Large intestine (tissue), 3 donors: ENCODE measurements around the gene IL17F. TPM values are rescaled to one million over a fixed set of nuclear protein-coding genes. Genes with fewer than 3 reads are reported as not detected.

Experiments
- DNase-seq, 2 donors: peaks; one replicate each; pipeline versions ENCODE4 v3.0.0 to v3.0.0-alpha.2; 2013
- H3K27ac ChIP-seq: one replicate; pipeline ENCODE4 v1.5.1; 2013; ENCODE audit warnings: low read length
- H3K27me3 ChIP-seq: 2 replicates; pipeline ENCODE4 v1.6.1; 2013; ENCODE audit warnings: low read length; ENCODE audit not compliant: control insufficient read depth, insufficient read depth
- H3K36me3 ChIP-seq: 2 replicates; pipeline ENCODE4 v1.6.1; 2013; ENCODE audit warnings: low read length; ENCODE audit not compliant: control insufficient read depth, insufficient read depth
- H3K4me1 ChIP-seq: one replicate; pipeline ENCODE4 v1.6.1; 2013; ENCODE audit warnings: low read length; ENCODE audit not compliant: control insufficient read depth, insufficient read depth
- H3K4me3 ChIP-seq: one replicate; pipeline ENCODE4 v1.5.1; 2013; ENCODE audit warnings: low read length
- H3K9me3 ChIP-seq: one replicate; pipeline ENCODE4 v1.6.1; 2013; ENCODE audit warnings: mild to moderate bottlenecking, low read depth, low read length, moderate library complexity; ENCODE audit not compliant: control insufficient read depth
- WGBS: methylation state at CpG from one replicate; pipeline ENCODE4 v1.1.5; 2013; ENCODE audit warnings: low lambda C conversion rate; ENCODE audit not compliant: insufficient coverage; 5-methylcytosine and 5-hydroxymethylcytosine counted together
- polyA plus RNA-seq: library from polyadenylated mRNA; unstranded; fragments of 120-200 nt; gene quantifications from one replicate; pipeline ENCODE4 v1.2.1, GENCODE V29; 2013

IL17F gene
- polyA plus RNA-seq, 1 donor = 0.55 TPM

- no peaks in the 10 kb centered on the region for H3K4me1 ChIP-seq
- DNase-seq = no peak
- H3K4me3 ChIP-seq = no peak overlapping the region
- H3K36me3 ChIP-seq = no peaks in the 10 kb centered on the region
- no peak overlapping the region for H3K27ac ChIP-seq
- H3K9me3 ChIP-seq = peaks cover 2% of the 10 kb centered on the region
- 0% methylated on average over 1 of the region's 3 CpGs for WGBS
- H3K27me3 ChIP-seq = no peaks in the 10 kb centered on the region
Measured at GRCh38 chr6:52191824-52192223, 52.5 kb downstream of the IL17F start.

DNA sequence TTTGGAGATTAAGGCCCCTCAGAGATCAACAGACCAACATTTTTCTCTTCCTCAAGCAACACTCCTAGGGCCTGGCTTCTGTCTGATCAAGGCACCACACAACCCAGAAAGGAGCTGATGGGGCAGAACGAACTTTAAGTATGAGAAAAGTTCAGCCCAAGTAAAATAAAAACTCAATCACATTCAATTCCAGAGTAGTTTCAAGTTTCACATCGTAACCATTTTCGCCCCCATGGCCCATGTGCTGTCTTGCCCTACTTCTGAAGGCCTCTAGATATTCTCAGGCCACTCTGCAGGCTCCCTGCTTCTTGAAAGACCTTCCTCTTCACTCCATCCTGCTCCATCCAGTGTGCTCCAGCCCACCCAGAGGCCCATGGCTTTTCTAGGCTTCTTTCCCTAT is 53.9 kb downstream of the IL17F start:
- peaks cover 3% of the 10 kb centered on the region for H3K27me3 ChIP-seq
- H3K4me1 ChIP-seq = no peaks in the 10 kb centered on the region
- H3K4me3 ChIP-seq = no peak overlapping the region
- no peaks in the 10 kb centered on the region for H3K36me3 ChIP-seq
- no CpG with 5 or more reads among the region's 3 CpGs for WGBS
- H3K9me3 ChIP-seq = peaks cover 2% of the 10 kb centered on the region
- H3K27ac ChIP-seq = no peak overlapping the region
- no peak for DNase-seq

DNA sequence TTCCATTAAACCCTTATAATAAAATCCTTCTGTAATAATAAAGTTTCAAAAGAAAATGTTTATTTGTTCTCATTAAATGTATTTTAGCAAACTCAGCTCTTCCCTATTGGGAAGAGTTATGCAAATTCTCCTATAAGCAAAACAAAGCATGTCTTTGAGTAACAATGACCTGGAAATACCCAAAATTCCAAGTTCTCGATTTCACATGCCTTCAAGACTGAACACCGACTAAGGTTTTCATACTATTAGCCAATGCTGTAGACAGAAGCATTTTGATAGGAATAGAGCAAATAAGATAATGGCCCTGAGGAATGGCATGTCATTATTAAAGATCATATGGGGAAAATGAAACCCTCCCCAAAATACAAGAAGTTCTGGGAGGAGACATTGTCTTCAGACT is 54.3 kb downstream of the IL17F start:
- no peaks in the 10 kb centered on the region for H3K9me3 ChIP-seq
- H3K36me3 ChIP-seq = no peaks in the 10 kb centered on the region
- peaks cover 5% of the 10 kb centered on the region for H3K27me3 ChIP-seq
- no peak overlapping the region for H3K27ac ChIP-seq
- 100% methylated on average over 1 of the region's 2 CpGs for WGBS
- no peaks in the 10 kb centered on the region for H3K4me1 ChIP-seq
- no peak for DNase-seq
- H3K4me3 ChIP-seq = no peak overlapping the region

DNA sequence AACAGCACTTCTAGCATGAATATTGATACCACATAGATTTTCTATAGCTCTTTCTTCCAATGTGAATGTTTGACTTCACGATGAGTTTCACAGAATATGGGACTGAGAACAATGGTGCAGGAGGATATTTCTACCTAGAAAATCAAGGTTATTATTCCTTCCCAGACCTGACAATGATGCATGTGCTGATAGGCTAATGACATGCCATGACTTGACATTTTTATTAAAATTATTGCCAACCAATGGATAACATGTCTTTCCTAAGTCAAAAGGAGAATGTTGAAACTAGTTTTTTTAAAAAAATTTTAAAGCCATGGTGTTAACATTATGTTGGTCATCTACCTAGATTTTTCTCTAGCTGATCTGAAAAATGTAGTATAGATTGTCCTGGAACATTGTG is 57.2 kb downstream of the IL17F start:
- no peak overlapping the region for H3K4me3 ChIP-seq
- H3K27ac ChIP-seq = no peak overlapping the region
- H3K27me3 ChIP-seq = peaks cover 5% of the 10 kb centered on the region
- no peaks in the 10 kb centered on the region for H3K4me1 ChIP-seq
- WGBS = 100% methylated on average over 1 of the region's 1 CpG
- DNase-seq = no peak
- H3K9me3 ChIP-seq = no peaks in the 10 kb centered on the region
- H3K36me3 ChIP-seq = no peaks in the 10 kb centered on the region

Other genes with a start within 250 kb of the IL17F start
- 0.36 TPM for gene PKHD1, start 156.9 kb downstream of the IL17F start, polyA plus RNA-seq
- 0.78 TPM for gene IL17A, start 58.1 kb downstream of the IL17F start, polyA plus RNA-seq
- 55.9 TPM for gene MCM3, start 40.2 kb upstream of the IL17F start, polyA plus RNA-seq
- gene PAQR8, start 117.7 kb upstream of the IL17F start, polyA plus RNA-seq = 36.1 TPM
- 23.2 TPM for gene EFHC1, start 175.8 kb upstream of the IL17F start, polyA plus RNA-seq